HUES48 (cell line): Measurements from ENCODE around the gene PHACTR1.
"Not testable (repeated sequence)": the region's sequence is repeated elsewhere in the genome, so short reads cannot be mapped to it uniquely, and the experiment has no call there.

Source experiments
- H3K27ac ChIP-seq: one replicate; pipeline ENCODE4 v1.7.0; 2013; ENCODE audit warnings: low read depth, low read length, inconsistent platforms
- H3K27me3 ChIP-seq: 2 replicates; pipeline ENCODE4 v1.6.1; 2013; ENCODE audit warnings: mild to moderate bottlenecking, low read length; ENCODE audit not compliant: control insufficient read depth, insufficient read depth
- H3K36me3 ChIP-seq: 2 replicates; pipeline ENCODE4 v1.6.1; 2013; ENCODE audit warnings: low read length; ENCODE audit not compliant: control insufficient read depth, insufficient read depth
- H3K4me1 ChIP-seq: 2 replicates; pipeline ENCODE4 v1.6.1; 2013; ENCODE audit warnings: mild to moderate bottlenecking, low read length; ENCODE audit not compliant: control insufficient read depth, insufficient read depth
- H3K4me3 ChIP-seq: 2 replicates; pipeline ENCODE4 v1.5.1; 2013; ENCODE audit warnings: mild to moderate bottlenecking, low read depth, low read length
- H3K9ac ChIP-seq: 2 replicates; pipeline ENCODE4 v1.6.1; 2013; ENCODE audit warnings: mild to moderate bottlenecking, low read depth, low read length, moderate library complexity
- H3K9me3 ChIP-seq: 2 replicates; pipeline ENCODE4 v1.6.1; 2013; ENCODE audit warnings: low read length; ENCODE audit not compliant: control insufficient read depth, insufficient read depth

Gene PHACTR1

GRCh38 chr6:13234130-13234529 is 517.6 kb downstream of the PHACTR1 start:
- Histone ChIP-seq H3K9ac (no peak overlapping the region), H3K4me3 (no peak overlapping the region), H3K36me3 (no peaks in the 10 kb centered on the region)

GRCh38 chr6:13235339-13235738 is 518.8 kb downstream of the PHACTR1 start:
- Histone ChIP-seq H3K4me1 (no peaks in the 10 kb centered on the region), H3K9me3 (no peaks in the 10 kb centered on the region), H3K27ac (no peak overlapping the region), H3K4me3 (no peak overlapping the region), H3K9ac (no peak overlapping the region), H3K36me3 (no peaks in the 10 kb centered on the region), H3K27me3 (no peaks in the 10 kb centered on the region)

More at GRCh38 chr6:13234130-13234529, 517.6 kb downstream of the PHACTR1 start:
- Histone ChIP-seq H3K9me3 (no peaks in the 10 kb centered on the region), H3K4me1 (no peaks in the 10 kb centered on the region), H3K27ac (no peak overlapping the region), H3K27me3 (no peaks in the 10 kb centered on the region)

GRCh38 chr6:13237318-13237717 is 520.8 kb downstream of the PHACTR1 start:
- Histone ChIP-seq H3K9me3 (no peaks in the 10 kb centered on the region), H3K4me1 (no peaks in the 10 kb centered on the region), H3K4me3 (no peak overlapping the region), H3K27me3 (no peaks in the 10 kb centered on the region), H3K36me3 (no peaks in the 10 kb centered on the region), H3K27ac (no peak overlapping the region), H3K9ac (no peak overlapping the region)

- Histone ChIP-seq H3K4me1 (no peaks in the 10 kb centered on the region), H3K27ac (no peak overlapping the region), H3K27me3 (no peaks in the 10 kb centered on the region), H3K36me3 (no peaks in the 10 kb centered on the region), H3K9me3 (no peaks in the 10 kb centered on the region), H3K9ac (no peak overlapping the region), H3K4me3 (no peak overlapping the region)
Measured at GRCh38 chr6:13238017-13238416, 521.5 kb downstream of the PHACTR1 start.

- Histone ChIP-seq H3K4me1 (no peaks in the 10 kb centered on the region), H3K9ac (no peak overlapping the region), H3K36me3 (no peaks in the 10 kb centered on the region), H3K9me3 (no peaks in the 10 kb centered on the region; the same call in 1 of the 2 replicates), H3K27me3 (no peaks in the 10 kb centered on the region), H3K4me3 (no peak overlapping the region), H3K27ac (no peak overlapping the region)
Measured at GRCh38 chr6:13238640-13239216, 522.2 kb downstream of the PHACTR1 start.

- Histone ChIP-seq H3K36me3 (no peaks in the 10 kb centered on the region), H3K4me3 (no peak overlapping the region), H3K9me3 (no peaks in the 10 kb centered on the region; the same call in 1 of the 2 replicates), H3K27me3 (no peaks in the 10 kb centered on the region), H3K4me1 (no peaks in the 10 kb centered on the region), H3K9ac (no peak overlapping the region), H3K27ac (no peak overlapping the region)
Measured at GRCh38 chr6:13239530-13240455, 523.2 kb downstream of the PHACTR1 start.

- no peaks in the 10 kb centered on the region for H3K27me3 ChIP-seq
- no peaks in the 10 kb centered on the region; the same call in 1 of the 2 replicates for H3K9me3 ChIP-seq
- H3K36me3 ChIP-seq, result no peaks in the 10 kb centered on the region
- H3K27ac ChIP-seq, result no peak overlapping the region
- H3K4me1 ChIP-seq, result no peaks in the 10 kb centered on the region
- H3K4me3 ChIP-seq, result no peak overlapping the region
- H3K9ac ChIP-seq, result no peak overlapping the region
Measured at GRCh38 chr6:13241364-13241763, 524.8 kb downstream of the PHACTR1 start.

GRCh38 chr6:13242178-13242577 is 525.6 kb downstream of the PHACTR1 start:
- no peaks in the 10 kb centered on the region for H3K4me1 ChIP-seq
- no peak overlapping the region for H3K4me3 ChIP-seq
- no peak overlapping the region for H3K9ac ChIP-seq
- no peaks in the 10 kb centered on the region; the same call in 1 of the 2 replicates for H3K9me3 ChIP-seq
- no peak overlapping the region for H3K27ac ChIP-seq
- H3K27me3 ChIP-seq, result no peaks in the 10 kb centered on the region
- no peaks in the 10 kb centered on the region for H3K36me3 ChIP-seq

- H3K27ac ChIP-seq, result no peak overlapping the region
- H3K4me3 ChIP-seq, result no peak overlapping the region
- no peaks in the 10 kb centered on the region for H3K4me1 ChIP-seq
- H3K27me3 ChIP-seq, result no peaks in the 10 kb centered on the region
- H3K9me3 ChIP-seq, result no peaks in the 10 kb centered on the region; the same call in 1 of the 2 replicates
- H3K36me3 ChIP-seq, result no peaks in the 10 kb centered on the region
- H3K9ac ChIP-seq, result no peak overlapping the region
Measured at GRCh38 chr6:13242590-13242989, 526.0 kb downstream of the PHACTR1 start.

GRCh38 chr6:13243033-13243432 is 526.5 kb downstream of the PHACTR1 start:
- Histone ChIP-seq H3K4me1 (peaks cover 4% of the 10 kb centered on the region), H3K9ac (no peak overlapping the region), H3K27me3 (no peaks in the 10 kb centered on the region), H3K36me3 (no peaks in the 10 kb centered on the region), H3K27ac (no peak overlapping the region), H3K9me3 (no peaks in the 10 kb centered on the region; the same call in 1 of the 2 replicates), H3K4me3 (no peak overlapping the region)

GRCh38 chr6:13243745-13244144 is 527.2 kb downstream of the PHACTR1 start:
- H3K27ac ChIP-seq, H3K27me3 ChIP-seq, H3K36me3 ChIP-seq, H3K9ac ChIP-seq, H3K9me3 ChIP-seq, H3K4me3 ChIP-seq: not testable (repeated sequence)
- peaks cover 11% of the 10 kb centered on the region for H3K4me1 ChIP-seq
